Activated CD4-positive, alpha-beta T cell treated with anti-CD3 and anti-CD28 coated beads, Interleukin-2, amount 50 U/mL, for 1 hour (primary cell): ENCODE measurements around the gene ACTR6.
"Not testable (repeated sequence)": the region's sequence is repeated elsewhere in the genome, so short reads cannot be mapped to it uniquely, and the experiment has no call there.

Source experiments
- DNase-seq: peaks from one replicate; pipeline ENCODE4 v3.0.0-alpha.2; 2020

The ACTR6 gene

GRCh38 chr12:100200463-100201181 is at the start of gene ACTR6:
Gene ACTR6, plus strand, starts transcription at chr12:100200815. Its CDS starts 37 bp downstream, at chr12:100200852.
- DNase-seq = peak; percentile 98

- no peak for DNase-seq
Measured at GRCh38 chr12:100151769-100152168, 48.8 kb upstream of the ACTR6 start.

- no peak for DNase-seq
Measured at GRCh38 chr12:100153131-100153530, 47.5 kb upstream of the ACTR6 start.

- DNase-seq = peak; percentile 70
Measured at GRCh38 chr12:100154474-100155247, 46.0 kb upstream of the ACTR6 start.

- DNase-seq = no peak
Measured at GRCh38 chr12:100156731-100157426, 43.7 kb upstream of the ACTR6 start.

GRCh38 chr12:100157427-100157821 is 43.2 kb upstream of the ACTR6 start:
- DNase-seq = no peak

- no peak for DNase-seq
Measured at GRCh38 chr12:100158535-100158934, 42.1 kb upstream of the ACTR6 start.

GRCh38 chr12:100159391-100160104 is 41.1 kb upstream of the ACTR6 start:
- no peak for DNase-seq

GRCh38 chr12:100163416-100164152 is 37.0 kb upstream of the ACTR6 start:
- peak; percentile 65 for DNase-seq

- DNase-seq = no peak
Measured at GRCh38 chr12:100164153-100164704, 36.4 kb upstream of the ACTR6 start.

- no peak for DNase-seq
Measured at GRCh38 chr12:100165356-100165755, 35.3 kb upstream of the ACTR6 start.

GRCh38 chr12:100166232-100166631 is 34.4 kb upstream of the ACTR6 start:
- DNase-seq = no peak

GRCh38 chr12:100168562-100168961 is 32.1 kb upstream of the ACTR6 start:
- no peak for DNase-seq

GRCh38 chr12:100169345-100169744 is 31.3 kb upstream of the ACTR6 start:
- DNase-seq = no peak

- no peak for DNase-seq
Measured at GRCh38 chr12:100170313-100170858, 30.2 kb upstream of the ACTR6 start.

GRCh38 chr12:100171248-100171647 is 29.4 kb upstream of the ACTR6 start:
- no peak for DNase-seq

- DNase-seq = no peak
Measured at GRCh38 chr12:100173111-100173510, 27.5 kb upstream of the ACTR6 start.

- DNase-seq = no peak
Measured at GRCh38 chr12:100174495-100174894, 26.1 kb upstream of the ACTR6 start.

- DNase-seq = not testable (repeated sequence)
Measured at GRCh38 chr12:100176493-100176892, 24.1 kb upstream of the ACTR6 start.

GRCh38 chr12:100179252-100179651 is 21.4 kb upstream of the ACTR6 start:
- no peak for DNase-seq

GRCh38 chr12:100184549-100185145 is 16.0 kb upstream of the ACTR6 start:
- DNase-seq = no peak
